Measurements from ENCODE around the gene KRT81.

DNA sequence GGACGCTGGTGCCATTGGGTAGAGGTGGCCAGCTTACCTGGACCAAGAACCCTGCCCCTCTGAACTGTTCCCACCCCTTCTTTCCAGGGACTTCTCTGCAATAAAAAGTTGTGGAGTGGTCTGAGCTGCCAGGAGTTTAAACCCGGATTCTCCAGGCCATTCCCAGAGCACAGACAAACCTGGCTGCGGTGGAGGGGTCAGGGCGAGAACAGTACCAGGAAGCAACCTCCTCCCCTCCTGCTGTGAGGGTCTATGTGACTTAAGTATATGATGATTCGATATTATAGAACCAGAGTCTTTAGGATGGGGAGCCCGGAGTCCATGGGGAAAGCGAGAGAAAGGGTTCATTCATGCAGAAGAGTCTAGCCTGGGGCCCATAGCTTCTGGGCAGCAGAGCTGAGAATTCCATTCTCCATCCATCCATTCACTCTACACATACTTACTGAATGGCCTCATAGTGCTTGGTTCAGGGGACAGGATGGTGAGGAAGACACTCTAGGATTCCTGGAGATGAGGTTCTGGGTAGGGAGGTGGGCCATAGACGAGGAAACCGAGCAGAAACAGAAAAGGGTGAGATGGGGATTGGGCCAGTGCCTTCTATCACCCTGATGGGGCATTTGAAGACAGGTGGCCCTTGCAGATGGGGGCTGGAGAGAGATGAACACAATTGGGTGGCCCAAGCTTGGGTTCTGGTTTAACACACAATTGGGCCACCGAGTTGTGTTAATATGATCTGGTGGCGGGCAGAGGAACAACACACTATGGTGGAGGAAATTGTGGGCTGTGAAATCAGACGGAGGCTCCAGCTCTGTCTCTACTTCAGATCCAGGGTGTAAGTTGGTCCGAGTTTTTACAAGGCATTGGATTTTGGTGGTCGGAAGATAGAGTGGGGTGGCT lies 11.7 kb downstream of the KRT81 start:
- TF ChIP-seq GATA2 (IDR thresholded peaks at IDR 0.05; ENCODE audit: low read depth, low read length) (no peak), GATA3 (IDR thresholded peaks at IDR 0.05; ENCODE audit: low read depth, low read length) (no peak)
